Parathyroid adenoma (tissue), 2 donors: Measurements from ENCODE around the gene RDH12.

ENCODE experiments used
- H2AFZ ChIP-seq: fragments of 300-600 bp; sonication (generic); one replicate; pipeline ENCODE4 v1.7.0; 2017; ENCODE audit warnings: antibody characterized with exemption, mild to moderate bottlenecking
- H3K27ac ChIP-seq: fragments of 300-600 bp; sonication (generic); one replicate; pipeline ENCODE4 v1.7.0; 2017
- H3K27me3 ChIP-seq: fragments of 300-600 bp; sonication (generic); one replicate; pipeline ENCODE4 v1.7.0; 2017; ENCODE audit warnings: low read length; ENCODE audit not compliant: control insufficient read depth, insufficient read depth
- H3K36me3 ChIP-seq: fragments of 300-600 bp; sonication (generic); one replicate; pipeline ENCODE4 v1.7.0; 2017; ENCODE audit warnings: low read length; ENCODE audit not compliant: control insufficient read depth, insufficient read depth
- H3K4me1 ChIP-seq: fragments of 300-600 bp; sonication (generic); one replicate; pipeline ENCODE4 v1.7.0; 2017; ENCODE audit warnings: control low read depth
- H3K4me2 ChIP-seq: fragments of 300-600 bp; sonication (generic); one replicate; pipeline ENCODE4 v1.7.0; 2017; ENCODE audit warnings: low read length
- H3K4me3 ChIP-seq: fragments of 300-600 bp; sonication (generic); one replicate; pipeline ENCODE4 v1.7.0; 2017; ENCODE audit warnings: low read depth, low read length
- H3K79me2 ChIP-seq: fragments of 300-600 bp; sonication (generic); one replicate; pipeline ENCODE4 v1.7.0; 2017; ENCODE audit warnings: control low read depth
- H3K9ac ChIP-seq: fragments of 300-600 bp; sonication (generic); one replicate; pipeline ENCODE4 v1.7.0; 2017; ENCODE audit warnings: mild to moderate bottlenecking
- H3K9me3 ChIP-seq: fragments of 300-600 bp; sonication (generic); one replicate; pipeline ENCODE4 v1.7.0; 2017; ENCODE audit warnings: low read length; ENCODE audit not compliant: control insufficient read depth
- CTCF ChIP-seq: fragments of 300-600 bp; sonication (generic); IDR thresholded peaks from one replicate; pipeline ENCODE4 v1.7.0; 2017; ENCODE audit warnings: antibody characterized with exemption, mild to moderate bottlenecking
- donor health status: primary hyperparathyroidism.

The RDH12 gene

DNA sequence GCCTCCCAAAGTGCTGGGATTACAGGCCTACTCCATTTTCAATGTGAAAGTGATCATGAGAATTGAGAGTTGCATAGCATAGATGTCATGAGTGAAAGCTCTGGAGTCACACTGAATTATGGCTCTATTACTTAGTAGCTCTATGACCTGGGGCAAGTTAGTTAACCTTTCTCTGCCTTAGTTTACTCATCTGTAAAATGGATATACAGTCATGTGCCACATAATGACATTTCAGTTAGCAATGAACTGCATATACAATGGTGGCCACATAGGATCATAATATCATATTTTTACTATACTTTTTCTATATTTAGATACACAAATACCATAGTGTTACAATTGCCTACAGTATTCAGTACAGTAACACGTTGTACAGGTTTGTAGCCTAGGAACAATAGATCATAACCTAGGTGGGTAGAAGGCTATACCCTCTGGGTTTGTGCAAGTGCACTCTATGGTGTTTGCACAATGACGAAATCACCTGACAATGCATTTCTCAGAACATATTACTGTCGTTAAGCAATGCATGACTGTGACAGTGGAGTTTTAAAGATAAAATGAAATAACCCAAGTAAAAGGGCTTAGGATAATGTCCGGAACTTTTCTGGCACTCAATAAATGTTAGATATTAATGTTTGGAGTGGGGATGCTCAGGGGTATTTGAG is 61.6 kb downstream of the RDH12 start:
- Histone ChIP-seq H3K4me3 (no peak overlapping the region), H3K27me3 (no peaks in the 10 kb centered on the region), H3K27ac (no peak overlapping the region), H3K4me2 (no peak overlapping the region), H3K9me3 (no peaks in the 10 kb centered on the region), H3K79me2 (no peaks in the 10 kb centered on the region), H3K4me1 (no peaks in the 10 kb centered on the region), H2AFZ (no peak overlapping the region), H3K36me3 (no peaks in the 10 kb centered on the region), H3K9ac (no peak overlapping the region)
- no peak for TF ChIP-seq CTCF

- Histone ChIP-seq H3K4me2 (no peak overlapping the region), H3K9me3 (no peaks in the 10 kb centered on the region), H2AFZ (no peak overlapping the region), H3K27ac (no peak overlapping the region), H3K9ac (no peak overlapping the region), H3K4me1 (no peaks in the 10 kb centered on the region), H3K27me3 (no peaks in the 10 kb centered on the region), H3K36me3 (no peaks in the 10 kb centered on the region), H3K4me3 (no peak overlapping the region), H3K79me2 (no peaks in the 10 kb centered on the region)
- TF ChIP-seq CTCF: no peak
Observed at GRCh38 chr14:67764496-67764895, 62.8 kb downstream of the RDH12 start.

DNA sequence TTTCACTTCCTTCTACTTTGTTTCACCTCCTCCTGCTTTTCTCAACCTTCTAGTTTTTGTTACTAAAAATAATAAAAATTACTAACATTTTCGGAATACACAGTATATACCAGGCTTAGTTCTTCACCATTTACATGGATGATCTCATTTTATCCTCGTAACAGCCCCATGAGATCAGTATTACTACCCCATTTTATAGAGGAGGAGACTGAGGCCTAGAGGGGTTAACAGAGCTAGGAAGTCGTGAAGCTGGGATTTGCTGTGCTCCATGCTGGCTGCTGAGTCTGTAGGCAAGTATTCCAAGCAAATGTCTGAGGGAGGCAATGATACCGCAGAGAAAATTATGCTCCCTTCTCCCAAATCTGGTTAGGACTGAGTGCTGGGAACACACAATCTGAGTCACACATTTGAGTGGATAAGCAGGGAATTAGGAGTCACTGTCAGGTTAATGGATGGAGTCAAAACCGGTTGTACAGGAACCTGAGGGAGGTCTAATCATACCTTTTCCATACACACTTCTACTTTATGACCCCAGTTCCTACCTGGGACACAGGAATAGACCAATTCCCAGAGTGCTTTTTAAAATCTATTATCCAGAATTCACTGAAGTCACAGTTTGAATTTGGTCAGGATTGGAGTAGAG is 63.6 kb downstream of the RDH12 start:
- Histone ChIP-seq H3K27ac (no peak overlapping the region), H3K79me2 (no peaks in the 10 kb centered on the region), H3K9me3 (no peaks in the 10 kb centered on the region), H2AFZ (no peak overlapping the region), H3K36me3 (no peaks in the 10 kb centered on the region), H3K4me3 (no peak overlapping the region), H3K4me1 (no peaks in the 10 kb centered on the region), H3K9ac (no peak overlapping the region), H3K27me3 (no peaks in the 10 kb centered on the region), H3K4me2 (no peak overlapping the region)
- TF ChIP-seq CTCF: no peak

- H3K27me3 ChIP-seq: no peaks in the 10 kb centered on the region
- no peak overlapping the region for H3K4me2 ChIP-seq
- H3K27ac ChIP-seq: no peak overlapping the region
- no peaks in the 10 kb centered on the region for H3K9me3 ChIP-seq
- no peaks in the 10 kb centered on the region for H3K79me2 ChIP-seq
- H2AFZ ChIP-seq: no peak overlapping the region
- no peaks in the 10 kb centered on the region for H3K36me3 ChIP-seq
- H3K9ac ChIP-seq: no peak overlapping the region
- no peak overlapping the region for H3K4me3 ChIP-seq
- no peak for TF ChIP-seq CTCF
- no peaks in the 10 kb centered on the region for H3K4me1 ChIP-seq
Observed at GRCh38 chr14:67766035-67766680, 64.5 kb downstream of the RDH12 start.
